H9 (cell line): Measurements from ENCODE around the gene DMRT1. TPM values are rescaled to one million over a fixed set of nuclear protein-coding genes. Genes with fewer than 3 reads are reported as not detected.

Experiments used
- DNase-seq: peaks from one replicate; pipeline ENCODE4 v3.0.0-alpha.2; 2017
- H2AFZ ChIP-seq: one replicate; pipeline ENCODE4 v1.6.1; 2013; ENCODE audit warnings: mild to moderate bottlenecking, low read length, control low read depth, moderate library complexity
- H2AK5ac ChIP-seq: 2 replicates; pipeline ENCODE4 v1.6.1; 2013; ENCODE audit warnings: low read length, control low read depth, mixed read lengths; ENCODE audit not compliant: insufficient read length
- H2BK120ac ChIP-seq: one replicate; pipeline ENCODE4 v1.6.1; 2013; ENCODE audit warnings: low read depth, mild to moderate bottlenecking, low read length, control low read depth, inconsistent platforms; ENCODE audit not compliant: poor library complexity, severe bottlenecking
- H2BK12ac ChIP-seq: 2 replicates; pipeline ENCODE4 v1.6.1; 2013; ENCODE audit warnings: low read length, control low read depth, mixed read lengths, low read depth; ENCODE audit not compliant: insufficient read length
- H2BK15ac ChIP-seq: 2 replicates; pipeline ENCODE4 v1.6.1; 2013; ENCODE audit warnings: low read depth, low read length, control low read depth
- H2BK20ac ChIP-seq: one replicate; pipeline ENCODE4 v1.6.1; 2013; ENCODE audit warnings: low read depth, mild to moderate bottlenecking, low read length, control low read depth, inconsistent platforms; ENCODE audit not compliant: poor library complexity, severe bottlenecking
- H2BK5ac ChIP-seq: 2 replicates; pipeline ENCODE4 v1.6.1; 2013; ENCODE audit warnings: low read length, control low read depth, mixed read lengths; ENCODE audit not compliant: insufficient read length
- H3K14ac ChIP-seq: 2 replicates; pipeline ENCODE4 v1.6.1; 2013; ENCODE audit warnings: low read length, control low read depth; ENCODE audit not compliant: insufficient read depth
- H3K18ac ChIP-seq: 2 replicates; pipeline ENCODE4 v1.6.1; 2013; ENCODE audit warnings: low read depth, mild to moderate bottlenecking, mixed read lengths, low read length, control low read depth; ENCODE audit not compliant: insufficient read length
- H3K23ac ChIP-seq: 2 replicates; pipeline ENCODE4 v1.6.1; 2013; ENCODE audit warnings: low read length, control low read depth, mixed read lengths, low read depth; ENCODE audit not compliant: insufficient read length
- H3K23me2 ChIP-seq: 2 replicates; pipeline ENCODE4 v1.6.1; 2013; ENCODE audit warnings: low read depth, mild to moderate bottlenecking, mixed read lengths, low read length, control low read depth; ENCODE audit not compliant: insufficient read length, poor library complexity, severe bottlenecking
- H3K27ac ChIP-seq: 2 replicates; pipeline ENCODE4 v1.5.1; 2013; ENCODE audit warnings: low read length, control low read depth, mixed read lengths, low read depth; ENCODE audit not compliant: insufficient read length
- H3K27me3 ChIP-seq: 2 replicates; pipeline ENCODE4 v1.6.1; 2013; ENCODE audit warnings: low read length, control low read depth, inconsistent platforms; ENCODE audit not compliant: insufficient read depth
- H3K4ac ChIP-seq: 2 replicates; pipeline ENCODE4 v1.6.1; 2013; ENCODE audit warnings: low read depth, mild to moderate bottlenecking, control low read depth, inconsistent platforms, low read length, moderate library complexity
- H3K4me1 ChIP-seq: 2 replicates; pipeline ENCODE4 v1.6.1; 2013; ENCODE audit warnings: low read length, control low read depth, inconsistent platforms; ENCODE audit not compliant: insufficient read depth
- H3K4me2 ChIP-seq: 2 replicates; pipeline ENCODE4 v1.6.1; 2013; ENCODE audit warnings: low read length, control low read depth, mixed read lengths; ENCODE audit not compliant: insufficient read length, insufficient read depth
- H3K56ac ChIP-seq: 2 replicates; pipeline ENCODE4 v1.6.1; 2013; ENCODE audit warnings: low read depth, mild to moderate bottlenecking, mixed read lengths, low read length, control low read depth; ENCODE audit not compliant: insufficient read length
- H3K79me1 ChIP-seq: 2 replicates; pipeline ENCODE4 v1.6.1; 2013; ENCODE audit warnings: low read depth, mild to moderate bottlenecking, moderate library complexity, low read length, control low read depth, inconsistent platforms; ENCODE audit not compliant: insufficient read depth, poor library complexity, severe bottlenecking
- H3K79me2 ChIP-seq: 2 replicates; pipeline ENCODE4 v1.6.1; 2013; ENCODE audit warnings: low read length, control low read depth, inconsistent platforms; ENCODE audit not compliant: insufficient read depth
- H3K9ac ChIP-seq: 2 replicates; pipeline ENCODE4 v1.6.1; 2013; ENCODE audit warnings: low read length, control low read depth, mixed read lengths; ENCODE audit not compliant: insufficient read length; ENCODE audit errors: extremely low read depth
- H3K9me3 ChIP-seq: one replicate; pipeline ENCODE4 v1.6.1; 2013; ENCODE audit warnings: low read depth, low read length, inconsistent platforms; ENCODE audit not compliant: control insufficient read depth
- H3T11ph ChIP-seq: one replicate; pipeline ENCODE4 v1.6.1; 2013; ENCODE audit warnings: mild to moderate bottlenecking, low read length, control low read depth, inconsistent platforms
- H4K20me1 ChIP-seq: one replicate; pipeline ENCODE4 v1.6.1; 2013; ENCODE audit not compliant: control insufficient read depth, insufficient read length, insufficient read depth
- H4K5ac ChIP-seq: 2 replicates; pipeline ENCODE4 v1.6.1; 2013; ENCODE audit warnings: low read depth, mild to moderate bottlenecking, mixed read lengths, low read length, control low read depth; ENCODE audit not compliant: insufficient read length
- H4K8ac ChIP-seq: replicated peaks from 2 replicates; pipeline ENCODE4 v1.6.1; 2013; ENCODE audit warnings: low read length, control low read depth, mixed read lengths, low read depth; ENCODE audit not compliant: insufficient read length
- H4K91ac ChIP-seq: 2 replicates; pipeline ENCODE4 v1.6.1; 2013; ENCODE audit warnings: low read depth, mild to moderate bottlenecking, moderate library complexity, mixed read lengths, low read length, control low read depth; ENCODE audit not compliant: insufficient read length
- H3K27ac Mint-ChIP-seq, 3 experiments: 2 replicates in 2 of 3; 3 replicates in 1 of 3; pipeline ENCODE4 v1.8.0; 2020 to 2021; ENCODE audit warnings: mixed read lengths in 3 of 3, mild to moderate bottlenecking in 1 of 3, moderate library complexity in 1 of 3
- H3K27me3 Mint-ChIP-seq: 2 replicates; pipeline ENCODE4 v1.8.0; 2021; ENCODE audit warnings: low read depth, mild to moderate bottlenecking, moderate library complexity, mixed read lengths
- H3K36me3 Mint-ChIP-seq, 3 experiments: 2 replicates in 2 of 3; 3 replicates in 1 of 3; pipeline ENCODE4 v1.8.0; 2020 to 2021; ENCODE audit warnings: low read depth in 3 of 3, mixed read lengths in 3 of 3; ENCODE audit not compliant: insufficient read depth in 1 of 3
- H3K4me1 Mint-ChIP-seq, 2 experiments: 2 replicates each; pipeline ENCODE4 v1.8.0; 2020; ENCODE audit warnings: mixed read lengths in 2 of 2
- H3K4me3 Mint-ChIP-seq, 2 experiments: 2 replicates in 1 of 2; 3 replicates in 1 of 2; pipeline ENCODE4 v1.8.0; 2020 to 2021; ENCODE audit warnings: mild to moderate bottlenecking in 2 of 2, mixed read lengths in 2 of 2, moderate library complexity in 1 of 2
- H3K9me3 Mint-ChIP-seq, 2 experiments: 2 replicates in 1 of 2; 3 replicates in 1 of 2; pipeline ENCODE4 v1.8.0; 2020; ENCODE audit warnings: mild to moderate bottlenecking in 2 of 2, mixed read lengths in 2 of 2, moderate library complexity in 1 of 2
- WGBS: extraction: QIAGEN DNeasy Blood & Tissue Kit; methylation state at CpG from one replicate; pipeline ENCODE4 v1.1.7; 2013; ENCODE audit warnings: missing lambda C conversion rate, low lambda C conversion rate, mixed read lengths; ENCODE audit not compliant: insufficient read length; ENCODE audit errors: extremely low coverage; 5-methylcytosine and 5-hydroxymethylcytosine counted together
- total RNA-seq: library from RNA; stranded (reverse); gene quantifications from 2 replicates; pipeline ENCODE4 v1.2.1, GENCODE V29; 2021
- TF ChIP-seq, protein P1 (sequence below): fragments of 200-600 bp; sonication (generic); conservative IDR thresholded peaks from 3 replicates; pipeline ENCODE4 v1.8.0; 2021; ENCODE audit warnings: antibody characterized with exemption, mild to moderate bottlenecking

DMRT1 gene
- total RNA-seq, 1 experiment from 2014 or later = not detected

DNA sequence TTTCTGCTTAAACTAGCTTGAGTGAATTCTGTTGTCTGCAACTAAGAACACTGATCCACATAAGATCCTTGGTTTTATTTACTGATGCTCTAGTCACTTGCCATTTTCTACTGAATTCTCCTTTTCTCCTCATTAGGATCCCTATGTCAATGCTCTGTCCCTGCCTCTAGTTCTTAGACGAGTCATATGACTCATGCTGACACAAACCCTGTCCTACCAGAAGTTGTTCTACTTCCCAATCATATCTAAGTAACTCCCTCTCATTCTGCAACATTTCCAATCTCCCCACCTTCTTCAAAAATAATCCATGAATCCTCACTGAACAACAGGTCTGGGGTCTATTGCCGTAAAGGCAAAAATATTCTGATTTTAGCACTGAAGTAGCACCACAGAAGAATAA lies 47.1 kb upstream of the DMRT1 start:
- H4K91ac ChIP-seq = no peak overlapping the region
- TF ChIP-seq, protein P1, sequence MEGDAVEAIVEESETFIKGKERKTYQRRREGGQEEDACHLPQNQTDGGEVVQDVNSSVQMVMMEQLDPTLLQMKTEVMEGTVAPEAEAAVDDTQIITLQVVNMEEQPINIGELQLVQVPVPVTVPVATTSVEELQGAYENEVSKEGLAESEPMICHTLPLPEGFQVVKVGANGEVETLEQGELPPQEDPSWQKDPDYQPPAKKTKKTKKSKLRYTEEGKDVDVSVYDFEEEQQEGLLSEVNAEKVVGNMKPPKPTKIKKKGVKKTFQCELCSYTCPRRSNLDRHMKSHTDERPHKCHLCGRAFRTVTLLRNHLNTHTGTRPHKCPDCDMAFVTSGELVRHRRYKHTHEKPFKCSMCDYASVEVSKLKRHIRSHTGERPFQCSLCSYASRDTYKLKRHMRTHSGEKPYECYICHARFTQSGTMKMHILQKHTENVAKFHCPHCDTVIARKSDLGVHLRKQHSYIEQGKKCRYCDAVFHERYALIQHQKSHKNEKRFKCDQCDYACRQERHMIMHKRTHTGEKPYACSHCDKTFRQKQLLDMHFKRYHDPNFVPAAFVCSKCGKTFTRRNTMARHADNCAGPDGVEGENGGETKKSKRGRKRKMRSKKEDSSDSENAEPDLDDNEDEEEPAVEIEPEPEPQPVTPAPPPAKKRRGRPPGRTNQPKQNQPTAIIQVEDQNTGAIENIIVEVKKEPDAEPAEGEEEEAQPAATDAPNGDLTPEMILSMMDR = no peak
- H3K9me3 Mint-ChIP-seq = no peaks in the 10 kb centered on the region; a peak in 1 of 5 replicates
- H2BK5ac ChIP-seq = no peak overlapping the region
- no peaks in the 10 kb centered on the region for H3K9me3 ChIP-seq
- no peak overlapping the region for H2BK120ac ChIP-seq
- H3K4me3 Mint-ChIP-seq = no peak overlapping the region
- H3K79me1 ChIP-seq = no peaks in the 10 kb centered on the region
- no peak overlapping the region for H3K27ac Mint-ChIP-seq
- H4K5ac ChIP-seq = no peak overlapping the region
- H4K20me1 ChIP-seq = no peaks in the 10 kb centered on the region
- H3K56ac ChIP-seq = no peak overlapping the region
- no peaks in the 10 kb centered on the region for H3K23me2 ChIP-seq
- H3K4ac ChIP-seq = no peak overlapping the region
- H2AFZ ChIP-seq = no peak overlapping the region
- H4K8ac ChIP-seq = no peak overlapping the region
- H2BK15ac ChIP-seq = no peak overlapping the region
- H3K79me2 ChIP-seq = no peaks in the 10 kb centered on the region
- H3K9ac ChIP-seq = no peak overlapping the region
- no peaks in the 10 kb centered on the region; a peak in 1 of 7 replicates for H3K36me3 Mint-ChIP-seq
- H3T11ph ChIP-seq = no peak overlapping the region
- no peak overlapping the region for H3K23ac ChIP-seq
- H3K14ac ChIP-seq = no peak overlapping the region
- H3K4me2 ChIP-seq = no peak overlapping the region
- H3K27me3 ChIP-seq = no peaks in the 10 kb centered on the region
- no peak overlapping the region for H2AK5ac ChIP-seq
- H3K4me1 ChIP-seq = no peaks in the 10 kb centered on the region
- peaks cover 7% of the 10 kb centered on the region for H3K27me3 Mint-ChIP-seq
- no CpG with 5 or more reads among the region's 2 CpGs for WGBS
- DNase-seq = no peak
- H3K27ac ChIP-seq = no peak overlapping the region
- no peak overlapping the region for H2BK20ac ChIP-seq
- peaks cover 0 to 3% of the 10 kb centered on the region in 2 experiments; a peak in 1 of 4 replicates for H3K4me1 Mint-ChIP-seq
- H2BK12ac ChIP-seq = no peak overlapping the region
- no peak overlapping the region for H3K18ac ChIP-seq
